Duodenal mucosa (tissue), 2 donors: ENCODE measurements around the gene S100A7.

Source experiments
- H3K27ac ChIP-seq: one replicate; pipeline ENCODE4 v1.7.0; 2013; ENCODE audit warnings: low read depth, low read length
- H3K27me3 ChIP-seq, 2 donors: one replicate each; pipeline ENCODE4 v1.7.0; 2013; ENCODE audit warnings: low read length in 2 of 2, control low read depth in 1 of 2; ENCODE audit not compliant: insufficient read depth in 2 of 2, control insufficient read depth in 1 of 2
- H3K36me3 ChIP-seq, 2 donors: one replicate each; pipeline ENCODE4 v1.7.0; 2013; ENCODE audit warnings: low read length in 2 of 2, control low read depth in 1 of 2; ENCODE audit not compliant: insufficient read depth in 2 of 2, control insufficient read depth in 1 of 2
- H3K4me1 ChIP-seq, 2 donors: one replicate each; pipeline ENCODE4 v1.7.0; 2013; ENCODE audit warnings: low read length in 2 of 2, control low read depth in 1 of 2; ENCODE audit not compliant: insufficient read depth in 2 of 2, control insufficient read depth in 1 of 2
- H3K4me3 ChIP-seq, 2 donors: one replicate each; pipeline ENCODE4 v1.7.0; 2013; ENCODE audit warnings: low read length in 2 of 2, low read depth in 1 of 2
- H3K9ac ChIP-seq, 2 donors: one replicate each; pipeline ENCODE4 v1.7.0; 2013; ENCODE audit warnings: low read length in 2 of 2, low read depth in 1 of 2
- H3K9me3 ChIP-seq, 2 donors: one replicate each; pipeline ENCODE4 v1.7.0; 2013; ENCODE audit warnings: low read length in 2 of 2, control low read depth in 1 of 2; ENCODE audit not compliant: control insufficient read depth in 1 of 2

S100A7 gene

DNA sequence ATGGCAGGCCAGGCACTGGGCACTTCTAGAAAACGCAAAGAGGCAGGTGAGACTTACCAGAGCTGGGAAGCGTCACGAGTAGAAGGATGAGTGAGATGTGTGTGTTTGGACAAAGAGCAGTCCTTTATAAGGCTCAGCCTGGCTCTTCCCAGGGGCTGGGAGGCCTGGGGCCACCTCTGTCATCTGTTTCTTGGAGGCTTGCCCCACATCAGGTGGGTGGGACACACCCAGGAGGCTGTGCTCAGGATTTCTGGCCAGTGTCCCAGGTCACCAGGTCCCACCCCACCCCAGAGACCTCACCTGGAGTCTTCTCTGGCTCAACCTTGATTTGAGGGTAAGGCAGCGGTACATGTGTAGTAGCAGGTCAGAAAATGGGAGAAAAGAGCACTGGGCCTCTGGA lies at the start of gene S100A7:
Gene S100A7, minus strand, starts transcription at position 101 of the 400 bp plus-strand sequence. CDS start 1,638 bp downstream, outside the sequence.
- H3K9me3 ChIP-seq: no peaks in the 10 kb centered on the region
- H3K27ac ChIP-seq: no peak within 1 kb of the TSS
- no peak within 1 kb of the TSS for H3K4me3 ChIP-seq
- no peaks in the 10 kb centered on the region for H3K27me3 ChIP-seq
- H3K9ac ChIP-seq: no peak within 1 kb of the TSS
- no peaks in the 10 kb centered on the region for H3K36me3 ChIP-seq
- H3K4me1 ChIP-seq: no peaks in the 10 kb centered on the region

DNA sequence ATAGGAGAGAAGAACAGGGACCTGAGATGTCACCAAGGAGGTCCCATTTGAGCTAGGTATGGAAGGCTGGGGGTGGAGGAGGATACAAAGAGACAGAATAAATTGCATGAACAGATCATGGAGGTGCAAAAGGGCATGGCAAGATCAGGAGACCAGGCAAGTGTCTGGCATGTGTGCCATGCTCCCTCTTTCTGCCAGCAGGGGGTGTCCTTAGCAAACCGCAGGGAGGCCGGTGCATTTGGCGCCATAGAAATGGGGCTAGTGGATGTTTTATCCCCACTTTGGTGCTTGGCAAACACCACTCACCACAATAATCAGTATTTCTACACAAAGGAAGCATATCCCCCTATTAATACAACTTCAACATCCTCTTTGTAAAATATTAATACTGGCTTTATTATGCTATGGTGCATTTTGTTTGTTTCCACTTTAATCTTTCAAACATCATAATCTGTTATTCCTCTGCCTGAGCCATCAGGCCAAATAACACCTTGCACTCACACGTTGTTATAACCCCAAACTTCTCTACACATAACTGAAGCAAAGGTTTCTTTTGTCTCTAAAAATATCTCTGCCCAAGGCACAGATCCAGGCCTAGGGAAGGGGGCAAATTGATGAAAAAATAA lies 49.4 kb upstream of the S100A7 start:
- no peaks in the 10 kb centered on the region for H3K27me3 ChIP-seq
- H3K9ac ChIP-seq: no peak overlapping the region
- H3K4me3 ChIP-seq: no peak overlapping the region
- peaks cover 25 to 33% of the 10 kb centered on the region in 2 donors for H3K4me1 ChIP-seq
- no peaks in the 10 kb centered on the region for H3K36me3 ChIP-seq
- no peaks in the 10 kb centered on the region for H3K9me3 ChIP-seq
- H3K27ac ChIP-seq: no peak overlapping the region

DNA sequence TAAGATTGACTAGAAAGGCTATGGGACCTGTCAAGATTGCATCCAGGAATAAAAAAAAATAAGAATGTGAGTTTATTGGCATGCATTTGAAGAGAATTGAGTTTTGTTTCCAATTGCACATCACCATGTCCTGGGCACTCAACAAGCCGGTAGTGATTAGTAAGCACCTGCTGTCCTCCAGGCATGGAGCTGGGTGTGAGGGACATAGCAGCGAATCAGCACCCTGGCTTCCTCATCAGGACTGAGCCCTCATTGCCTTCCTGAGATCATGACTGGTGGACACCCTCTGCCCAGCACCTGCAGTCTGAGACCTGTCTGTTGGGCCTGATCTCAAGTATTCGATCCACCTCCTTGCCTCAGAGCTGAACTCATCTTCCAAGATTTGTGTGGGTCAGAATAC lies 48.6 kb upstream of the S100A7 start:
- Histone ChIP-seq H3K4me3 (no peak overlapping the region), H3K36me3 (no peaks in the 10 kb centered on the region), H3K27me3 (no peaks in the 10 kb centered on the region), H3K27ac (no peak overlapping the region), H3K9ac (no peak overlapping the region), H3K4me1 (peaks cover 25 to 33% of the 10 kb centered on the region in 2 donors), H3K9me3 (no peaks in the 10 kb centered on the region)

DNA sequence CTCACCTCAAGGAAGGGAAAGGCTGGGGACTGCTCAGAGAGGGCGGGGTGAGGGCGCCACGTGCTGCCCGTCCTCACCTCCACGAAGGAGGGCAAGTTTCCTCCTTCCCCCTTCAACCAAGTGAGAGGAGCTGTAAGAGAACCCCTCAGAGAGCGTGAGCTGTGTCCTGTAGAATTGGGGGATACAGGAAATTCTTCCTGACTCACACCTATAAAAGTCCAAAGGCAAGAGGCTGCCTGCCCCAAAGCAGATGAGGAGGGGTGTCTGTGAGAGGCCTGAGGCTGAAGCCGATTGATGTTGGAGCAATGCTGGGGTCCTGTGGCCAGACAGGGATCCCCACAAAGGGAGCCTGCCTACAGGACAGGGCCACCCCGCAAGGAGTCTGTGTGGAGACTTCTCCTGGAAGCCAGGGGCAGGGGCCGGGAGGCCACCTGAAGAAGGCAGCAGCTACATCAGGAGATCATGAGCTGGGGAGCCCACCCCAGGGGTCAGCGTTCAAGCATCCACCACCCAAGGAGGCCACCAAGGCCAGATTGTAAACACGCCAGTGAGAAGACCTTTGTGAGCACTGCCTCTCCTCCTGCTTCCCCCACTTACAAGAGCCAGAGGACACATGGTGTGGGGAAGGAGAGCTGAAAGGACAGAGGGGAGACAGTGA lies 47.6 kb upstream of the S100A7 start:
- no peaks in the 10 kb centered on the region for H3K36me3 ChIP-seq
- H3K4me1 ChIP-seq: peaks cover 24 to 31% of the 10 kb centered on the region in 2 donors
- H3K4me3 ChIP-seq: no peak overlapping the region
- H3K9ac ChIP-seq: no peak overlapping the region
- no peaks in the 10 kb centered on the region for H3K9me3 ChIP-seq
- no peaks in the 10 kb centered on the region for H3K27me3 ChIP-seq
- no peak overlapping the region for H3K27ac ChIP-seq

DNA sequence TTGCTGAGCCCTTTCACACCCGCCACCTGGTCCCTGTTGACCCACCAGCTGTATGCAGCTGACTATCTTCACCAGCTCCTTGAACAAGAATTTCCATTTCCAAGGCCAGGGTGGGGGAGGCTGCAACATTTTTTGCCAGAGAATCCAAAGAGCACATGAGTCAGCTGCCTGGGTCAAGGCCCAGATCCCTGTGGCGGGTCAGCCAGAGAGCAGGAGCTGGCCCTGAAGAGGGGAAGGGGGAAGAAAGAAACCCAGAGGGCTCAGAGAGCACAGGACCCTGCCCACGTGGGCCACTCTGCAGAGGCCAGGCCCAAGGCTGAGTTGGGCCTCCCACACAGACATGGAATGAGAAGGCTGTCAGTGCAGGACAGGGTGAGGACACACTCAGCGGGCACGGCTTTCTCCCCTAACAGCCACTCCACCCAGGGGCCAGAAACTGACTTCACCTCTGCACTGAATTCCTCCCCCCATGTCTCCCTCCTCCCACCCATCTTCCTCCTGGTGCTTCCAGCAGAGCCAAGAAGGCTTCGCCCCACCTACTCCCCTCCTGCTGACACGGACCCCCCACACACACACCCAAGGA lies 46.5 kb upstream of the S100A7 start:
- peak overlapping the region; percentile 62 for H3K27ac ChIP-seq

DNA sequence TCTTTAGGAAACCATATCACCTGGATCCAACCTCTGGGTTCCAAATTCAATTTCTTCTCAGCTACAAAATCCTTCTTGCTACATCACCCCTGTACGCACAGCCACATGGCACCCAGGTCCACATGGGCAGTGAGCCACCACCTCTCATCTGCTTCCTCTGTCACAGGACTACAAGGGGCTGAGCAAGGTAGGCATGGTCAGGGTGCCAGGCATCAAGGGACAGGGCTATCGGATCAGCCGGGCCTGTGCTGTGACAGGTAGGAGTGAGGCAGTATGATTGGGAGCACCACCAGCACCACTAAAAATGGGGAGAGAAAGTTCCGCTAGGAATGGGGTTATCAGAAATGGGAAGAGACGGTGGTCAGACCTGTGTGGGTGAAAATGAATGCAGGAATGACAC lies 45.9 kb upstream of the S100A7 start:
- Histone ChIP-seq H3K4me3 (no peak overlapping the region), H3K27ac (no peak overlapping the region), H3K36me3 (no peaks in the 10 kb centered on the region), H3K27me3 (no peaks in the 10 kb centered on the region), H3K4me1 (peaks cover 18 to 19% of the 10 kb centered on the region in 2 donors), H3K9ac (no peak overlapping the region), H3K9me3 (no peaks in the 10 kb centered on the region)

More for the DNA sequence above, 46.5 kb upstream of the S100A7 start:
- Histone ChIP-seq H3K9me3 (no peaks in the 10 kb centered on the region), H3K4me1 (peaks cover 18 to 19% of the 10 kb centered on the region in 2 donors), H3K4me3 (no peak overlapping the region), H3K9ac (peak overlapping the region in 1 of 2 donors; percentile 20), H3K36me3 (no peaks in the 10 kb centered on the region), H3K27me3 (no peaks in the 10 kb centered on the region)

DNA sequence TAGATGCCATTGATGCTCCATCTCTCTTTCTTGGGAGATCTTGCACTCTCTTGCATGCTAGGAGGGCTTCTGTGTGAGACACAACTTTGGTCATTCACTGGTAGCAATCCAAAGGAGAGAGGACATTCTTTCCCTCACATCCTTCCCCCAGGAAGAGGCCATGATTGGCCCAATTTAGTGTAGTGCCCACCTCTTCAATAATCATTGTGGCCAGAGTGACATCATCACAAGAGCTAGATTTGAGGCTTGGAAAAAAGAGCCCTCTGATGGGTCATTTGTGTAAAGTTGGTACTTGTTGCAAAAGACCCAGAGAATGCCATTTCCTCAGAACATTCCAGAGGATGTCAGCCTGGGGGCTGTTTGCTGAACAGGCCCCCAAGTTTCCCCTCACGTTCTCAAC lies 45.1 kb upstream of the S100A7 start:
- H3K27ac ChIP-seq: no peak overlapping the region
- no peaks in the 10 kb centered on the region for H3K36me3 ChIP-seq
- H3K4me1 ChIP-seq: peaks cover 18 to 19% of the 10 kb centered on the region in 2 donors
- no peak overlapping the region for H3K4me3 ChIP-seq
- H3K27me3 ChIP-seq: no peaks in the 10 kb centered on the region
- H3K9me3 ChIP-seq: no peaks in the 10 kb centered on the region
- no peak overlapping the region for H3K9ac ChIP-seq

DNA sequence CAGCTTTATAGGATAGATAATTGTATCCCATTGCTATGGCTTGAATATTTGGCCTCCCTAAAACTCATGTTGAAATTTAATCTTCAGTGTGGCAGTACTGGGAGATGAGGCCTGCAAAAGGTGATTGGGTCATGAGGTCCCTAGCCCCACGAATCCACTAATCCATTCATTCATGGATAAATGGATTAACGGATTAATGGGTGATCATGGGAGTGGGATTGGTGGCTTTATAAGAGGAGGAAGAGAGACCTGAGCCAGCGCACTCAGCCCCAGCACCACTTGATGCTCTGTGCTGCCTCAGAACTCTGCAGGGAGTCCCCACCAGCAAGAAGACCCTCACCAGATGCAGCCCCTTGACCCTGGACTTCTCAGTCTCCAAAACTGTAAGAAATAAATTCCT lies 43.3 kb upstream of the S100A7 start:
- H3K27ac ChIP-seq: no peak overlapping the region
- no peaks in the 10 kb centered on the region for H3K9me3 ChIP-seq
- no peak overlapping the region for H3K4me3 ChIP-seq
- no peaks in the 10 kb centered on the region for H3K36me3 ChIP-seq
- peaks cover 18 to 19% of the 10 kb centered on the region in 2 donors for H3K4me1 ChIP-seq
- H3K9ac ChIP-seq: no peak overlapping the region
- no peaks in the 10 kb centered on the region for H3K27me3 ChIP-seq

DNA sequence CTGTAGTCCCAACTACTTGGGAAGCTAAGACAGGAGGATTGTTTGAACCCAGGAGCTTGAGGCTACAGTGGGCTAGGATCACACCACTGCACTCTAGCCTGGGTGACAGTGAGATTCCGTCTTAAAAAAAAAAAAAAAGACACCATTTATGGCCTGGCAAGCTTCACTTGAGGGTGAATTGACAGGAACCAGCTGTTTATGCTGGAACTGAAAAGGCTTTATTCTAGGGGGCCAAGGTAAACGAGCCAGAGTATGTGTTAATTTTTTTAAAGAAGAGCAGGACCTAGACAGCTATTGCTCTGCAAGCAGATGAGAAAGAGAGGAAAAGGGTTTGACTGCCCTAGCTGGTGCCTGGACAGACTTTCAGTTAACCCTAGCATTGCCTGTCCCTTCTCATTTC lies 38.3 kb upstream of the S100A7 start:
- Histone ChIP-seq H3K4me3 (no peak overlapping the region), H3K9me3 (no peaks in the 10 kb centered on the region), H3K9ac (no peak overlapping the region), H3K4me1 (no peaks in the 10 kb centered on the region), H3K27me3 (no peaks in the 10 kb centered on the region), H3K27ac (no peak overlapping the region), H3K36me3 (no peaks in the 10 kb centered on the region)

DNA sequence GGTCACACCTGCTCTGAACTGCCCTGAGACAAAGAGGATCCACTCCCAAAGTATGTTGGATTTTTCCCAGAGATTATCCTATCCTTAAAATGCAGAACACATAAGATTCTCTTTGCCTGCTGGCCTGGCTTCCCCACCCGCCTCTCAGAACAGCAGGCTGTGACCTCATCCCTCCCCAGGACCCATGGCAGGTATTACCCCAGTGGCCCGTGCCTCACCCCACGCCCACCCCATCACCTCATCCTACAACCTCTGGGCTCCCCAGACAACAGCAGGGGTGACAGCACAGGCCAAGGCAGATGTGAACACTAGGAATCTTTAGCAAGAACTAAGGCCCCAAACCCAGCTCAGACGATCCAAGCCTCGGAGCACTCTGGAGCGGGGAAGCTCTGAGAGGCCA lies 35.1 kb upstream of the S100A7 start:
- Histone ChIP-seq H3K4me1 (peaks cover 0 to 4% of the 10 kb centered on the region in 2 donors), H3K4me3 (no peak overlapping the region), H3K36me3 (no peaks in the 10 kb centered on the region), H3K27ac (no peak overlapping the region), H3K9me3 (no peaks in the 10 kb centered on the region), H3K9ac (no peak overlapping the region), H3K27me3 (no peaks in the 10 kb centered on the region)
